Neural progenitor cell (in vitro differentiated cells): ENCODE data around the gene KLHL3. TPM values are rescaled to one million over a fixed set of nuclear protein-coding genes. Genes with fewer than 3 reads are reported as not detected.

Source experiments
- DNase-seq: peaks from one replicate; pipeline ENCODE4 v3.0.0-alpha.2; 2016; ENCODE audit warnings: low spot score
- H2AFZ ChIP-seq: fragments of 200-600 bp; sonication (generic); replicated peaks from 2 replicates; pipeline ENCODE4 v1.6.1; 2016; ENCODE audit warnings: antibody characterized with exemption
- H3F3A ChIP-seq: fragments of 200-600 bp; sonication (generic); 2 replicates; pipeline ENCODE4 v1.6.1; 2016; ENCODE audit warnings: antibody characterized with exemption, low read depth
- H3K27ac ChIP-seq: fragments of 200-600 bp; sonication (generic); 2 replicates; pipeline ENCODE4 v1.5.1; 2016; ENCODE audit warnings: mild to moderate bottlenecking
- H3K27me3 ChIP-seq: fragments of 200-600 bp; sonication (generic); 2 replicates; pipeline ENCODE4 v1.6.1; 2016; ENCODE audit warnings: mild to moderate bottlenecking, moderate library complexity
- H3K36me3 ChIP-seq: fragments of 200-600 bp; sonication (generic); 2 replicates; pipeline ENCODE4 v1.5.1; 2016
- H3K4me1 ChIP-seq: fragments of 200-600 bp; sonication (generic); 2 replicates; pipeline ENCODE4 v1.6.1; 2016; ENCODE audit warnings: mixed run types
- H3K4me2 ChIP-seq: fragments of 200-600 bp; sonication (generic); 2 replicates; pipeline ENCODE4 v1.6.1; 2016
- H3K4me3 ChIP-seq: fragments of 200-600 bp; sonication (generic); 2 replicates; pipeline ENCODE4 v1.5.1; 2016
- H3K79me2 ChIP-seq: fragments of 200-600 bp; sonication (generic); 2 replicates; pipeline ENCODE4 v1.6.1; 2016; ENCODE audit warnings: low read depth
- H3K9ac ChIP-seq: fragments of 200-600 bp; sonication (generic); 2 replicates; pipeline ENCODE4 v1.6.1; 2016
- H3K9me3 ChIP-seq: fragments of 200-600 bp; sonication (generic); 2 replicates; pipeline ENCODE4 v1.5.1; 2016; ENCODE audit warnings: low read depth
- H4K20me1 ChIP-seq: fragments of 200-600 bp; sonication (generic); 2 replicates; pipeline ENCODE4 v1.6.1; 2016; ENCODE audit warnings: low read depth
- H3K27ac Mint-ChIP-seq: 3 replicates; pipeline ENCODE4 v1.8.0; 2021; ENCODE audit warnings: mixed read lengths
- H3K27me3 Mint-ChIP-seq: 2 replicates; pipeline ENCODE4 v1.8.0; 2022; ENCODE audit warnings: low read depth, mild to moderate bottlenecking, inconsistent platforms, moderate library complexity, mixed read lengths; ENCODE audit not compliant: insufficient read depth
- H3K36me3 Mint-ChIP-seq: 3 replicates; pipeline ENCODE4 v1.8.0; 2021; ENCODE audit warnings: mixed read lengths
- H3K4me1 Mint-ChIP-seq: 3 replicates; pipeline ENCODE4 v1.8.0; 2021; ENCODE audit warnings: mixed read lengths
- H3K4me3 Mint-ChIP-seq: 3 replicates; pipeline ENCODE4 v1.8.0; 2021; ENCODE audit warnings: mild to moderate bottlenecking, moderate library complexity, mixed read lengths
- H3K9me3 Mint-ChIP-seq: 3 replicates; pipeline ENCODE4 v1.8.0; 2020; ENCODE audit warnings: mixed read lengths
- EZH2 ChIP-seq: fragments of 200-600 bp; sonication (generic); IDR thresholded peaks from 2 replicates; pipeline ENCODE4 v1.6.1; 2017; ENCODE audit warnings: antibody characterized with exemption, mild to moderate bottlenecking, moderate library complexity
- EZH2phosphoT487 ChIP-seq: fragments of 200-600 bp; sonication (generic); IDR thresholded peaks from 2 replicates; pipeline ENCODE4 v1.6.1; 2017; ENCODE audit warnings: antibody characterized with exemption
- total RNA-seq: library from RNA; depleted of rRNA; stranded (reverse); fragments of >200 nt; gene quantifications from 2 replicates; pipeline ENCODE4 v1.2.3, GENCODE V29; 2015; ENCODE audit warnings: low replicate concordance
- TF ChIP-seq, protein P1 (sequence below): fragments of 200-600 bp; sonication (generic); IDR thresholded peaks from 2 replicates; pipeline ENCODE4 v1.5.1; 2017; ENCODE audit warnings: antibody characterized with exemption, mild to moderate bottlenecking

Gene KLHL3, protein sequence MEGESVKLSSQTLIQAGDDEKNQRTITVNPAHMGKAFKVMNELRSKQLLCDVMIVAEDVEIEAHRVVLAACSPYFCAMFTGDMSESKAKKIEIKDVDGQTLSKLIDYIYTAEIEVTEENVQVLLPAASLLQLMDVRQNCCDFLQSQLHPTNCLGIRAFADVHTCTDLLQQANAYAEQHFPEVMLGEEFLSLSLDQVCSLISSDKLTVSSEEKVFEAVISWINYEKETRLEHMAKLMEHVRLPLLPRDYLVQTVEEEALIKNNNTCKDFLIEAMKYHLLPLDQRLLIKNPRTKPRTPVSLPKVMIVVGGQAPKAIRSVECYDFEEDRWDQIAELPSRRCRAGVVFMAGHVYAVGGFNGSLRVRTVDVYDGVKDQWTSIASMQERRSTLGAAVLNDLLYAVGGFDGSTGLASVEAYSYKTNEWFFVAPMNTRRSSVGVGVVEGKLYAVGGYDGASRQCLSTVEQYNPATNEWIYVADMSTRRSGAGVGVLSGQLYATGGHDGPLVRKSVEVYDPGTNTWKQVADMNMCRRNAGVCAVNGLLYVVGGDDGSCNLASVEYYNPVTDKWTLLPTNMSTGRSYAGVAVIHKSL
- 17.2 and 26.8 TPM in 2 replicates for total RNA-seq

DNA sequence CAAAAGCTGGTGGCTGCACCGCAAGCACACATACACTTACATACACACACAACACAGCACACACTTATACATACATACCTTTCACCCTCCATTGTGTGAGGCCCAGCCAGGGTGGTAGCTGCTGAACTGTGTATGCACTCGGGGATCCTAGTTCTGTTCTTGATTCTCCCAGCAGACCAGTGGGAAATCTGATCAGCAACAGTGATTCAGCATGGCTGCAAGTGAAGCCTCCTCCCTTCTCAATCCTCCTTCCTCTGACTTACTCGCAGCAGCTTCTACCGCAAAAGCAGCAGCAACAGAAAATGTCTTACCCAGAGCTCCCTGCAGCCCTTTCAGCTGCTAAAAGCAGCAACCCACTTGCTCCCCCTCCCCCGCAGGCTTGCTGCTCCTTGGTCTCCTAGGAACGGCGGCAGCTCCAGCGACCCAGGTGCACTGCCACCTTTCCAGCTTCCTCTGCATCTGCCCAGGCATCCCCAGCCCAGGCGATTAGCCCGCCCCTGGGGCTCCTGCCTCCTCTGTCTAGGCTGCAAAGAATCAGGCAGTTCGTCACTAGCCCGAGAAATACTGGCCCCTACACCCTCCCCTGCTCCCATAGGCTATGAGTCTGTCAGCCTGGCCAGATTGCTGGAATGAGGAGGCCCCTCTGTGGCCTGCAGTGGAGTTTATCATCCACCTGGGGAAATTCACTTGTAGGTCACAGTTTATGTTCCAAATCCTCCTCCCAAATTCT lies at the start of gene KLHL3:
Gene KLHL3 (minus strand): TSS at position 535 of the 730 bp plus-strand sequence. CDS start 443 bp downstream, at position 92.
- no peaks in the 10 kb centered on the region for H4K20me1 ChIP-seq
- Mint-ChIP-seq H3K9me3 (peaks cover 5% of the 10 kb centered on the region), H3K27ac (no peak within 1 kb of the TSS), H3K36me3 (no peaks in the 10 kb centered on the region), H3K27me3 (no peaks in the 10 kb centered on the region), H3K4me3 (no peak within 1 kb of the TSS), H3K4me1 (no peaks in the 10 kb centered on the region)
- H3K9ac ChIP-seq, result peak within 1 kb of the TSS; percentile 45
- peak within 1 kb of the TSS; percentile 61 for H3K27ac ChIP-seq
- H3K36me3 ChIP-seq, result no peaks in the 10 kb centered on the region
- TF ChIP-seq, protein P1, sequence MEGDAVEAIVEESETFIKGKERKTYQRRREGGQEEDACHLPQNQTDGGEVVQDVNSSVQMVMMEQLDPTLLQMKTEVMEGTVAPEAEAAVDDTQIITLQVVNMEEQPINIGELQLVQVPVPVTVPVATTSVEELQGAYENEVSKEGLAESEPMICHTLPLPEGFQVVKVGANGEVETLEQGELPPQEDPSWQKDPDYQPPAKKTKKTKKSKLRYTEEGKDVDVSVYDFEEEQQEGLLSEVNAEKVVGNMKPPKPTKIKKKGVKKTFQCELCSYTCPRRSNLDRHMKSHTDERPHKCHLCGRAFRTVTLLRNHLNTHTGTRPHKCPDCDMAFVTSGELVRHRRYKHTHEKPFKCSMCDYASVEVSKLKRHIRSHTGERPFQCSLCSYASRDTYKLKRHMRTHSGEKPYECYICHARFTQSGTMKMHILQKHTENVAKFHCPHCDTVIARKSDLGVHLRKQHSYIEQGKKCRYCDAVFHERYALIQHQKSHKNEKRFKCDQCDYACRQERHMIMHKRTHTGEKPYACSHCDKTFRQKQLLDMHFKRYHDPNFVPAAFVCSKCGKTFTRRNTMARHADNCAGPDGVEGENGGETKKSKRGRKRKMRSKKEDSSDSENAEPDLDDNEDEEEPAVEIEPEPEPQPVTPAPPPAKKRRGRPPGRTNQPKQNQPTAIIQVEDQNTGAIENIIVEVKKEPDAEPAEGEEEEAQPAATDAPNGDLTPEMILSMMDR, result peak; percentile 38
- TF ChIP-seq EZH2, result no peak
- H3K4me1 ChIP-seq, result peaks cover 24% of the 10 kb centered on the region
- H3K27me3 ChIP-seq, result no peaks in the 10 kb centered on the region
- peaks cover 21% of the 10 kb centered on the region for H3F3A ChIP-seq
- peak within 1 kb of the TSS; percentile 74 for H3K4me3 ChIP-seq
- H3K79me2 ChIP-seq, result peaks cover 45% of the 10 kb centered on the region
- peak within 1 kb of the TSS; percentile 81 for H3K4me2 ChIP-seq
- DNase-seq, result peak; percentile 89
- H2AFZ ChIP-seq, result peak within 1 kb of the TSS; percentile 97
- H3K9me3 ChIP-seq, result no peaks in the 10 kb centered on the region

DNA sequence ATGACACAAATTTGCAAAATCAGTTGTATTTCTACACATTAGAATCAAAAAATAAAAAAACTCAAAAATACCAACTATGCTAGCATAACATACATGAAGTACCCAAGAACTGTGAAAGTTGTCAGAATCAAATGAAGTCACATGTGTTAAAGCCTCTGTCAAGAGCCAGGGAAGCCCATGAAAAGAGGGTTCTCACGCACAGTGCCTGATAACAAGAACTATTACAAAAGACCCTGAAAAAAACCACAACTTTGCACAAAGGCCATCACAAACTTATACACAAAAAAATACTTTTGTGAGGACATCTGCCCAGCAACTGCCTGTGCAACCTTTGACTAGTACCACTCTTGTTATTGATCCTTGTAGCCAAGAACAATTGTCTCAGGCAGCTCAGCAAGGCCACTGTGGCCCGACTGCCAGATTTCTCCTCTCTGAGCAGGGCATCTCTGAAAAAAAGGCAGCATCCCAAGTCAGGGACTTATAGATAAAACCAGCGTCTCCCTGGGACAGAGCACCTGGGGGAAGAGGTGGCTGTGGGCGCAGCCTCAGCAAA lies 47.2 kb upstream of the KLHL3 start:
- Histone ChIP-seq H3K9ac (no peak overlapping the region), H3K4me2 (no peak overlapping the region), H3F3A (no peaks in the 10 kb centered on the region), H3K4me1 (no peaks in the 10 kb centered on the region), H3K27me3 (no peaks in the 10 kb centered on the region), H3K4me3 (no peak overlapping the region), H3K27ac (no peak overlapping the region), H3K36me3 (no peaks in the 10 kb centered on the region), H2AFZ (peak overlapping the region; percentile 54), H4K20me1 (no peaks in the 10 kb centered on the region), H3K9me3 (no peaks in the 10 kb centered on the region), H3K79me2 (no peaks in the 10 kb centered on the region)
- no peaks in the 10 kb centered on the region for H3K27me3 Mint-ChIP-seq
- no peaks in the 10 kb centered on the region for H3K36me3 Mint-ChIP-seq
- no peak for TF ChIP-seq EZH2
- TF ChIP-seq EZH2phosphoT487, result no peak
- TF ChIP-seq, protein P1, result no peak
- no peak overlapping the region for H3K27ac Mint-ChIP-seq
- H3K4me3 Mint-ChIP-seq, result no peak overlapping the region
- no peak for DNase-seq
- no peaks in the 10 kb centered on the region for H3K9me3 Mint-ChIP-seq
- H3K4me1 Mint-ChIP-seq, result no peaks in the 10 kb centered on the region

DNA sequence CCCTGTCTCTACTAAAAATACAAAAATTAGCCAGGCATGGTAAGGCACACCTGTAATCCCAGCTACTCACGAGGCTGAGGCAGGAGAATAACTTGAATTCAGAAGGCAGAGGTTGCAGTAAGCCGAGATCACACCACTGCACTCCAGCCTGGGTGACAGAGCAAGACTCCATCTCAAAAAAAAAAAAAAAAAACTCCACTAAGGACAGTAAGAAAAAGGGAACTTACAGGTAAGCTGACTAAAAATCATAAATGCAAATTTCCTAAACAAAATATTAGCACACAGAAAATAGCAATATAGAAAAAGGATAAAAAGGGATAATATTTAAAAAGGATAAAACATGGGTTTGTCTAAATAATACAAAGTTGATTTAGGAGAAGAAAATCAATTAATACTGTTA lies 46.2 kb upstream of the KLHL3 start:
- no peak for DNase-seq
- Histone ChIP-seq H3K4me3 (no peak overlapping the region), H3K9ac (no peak overlapping the region), H3K27me3 (no peaks in the 10 kb centered on the region), H3K27ac (no peak overlapping the region), H3K4me2 (no peak overlapping the region), H3K4me1 (no peaks in the 10 kb centered on the region), H3K79me2 (no peaks in the 10 kb centered on the region), H3F3A (no peaks in the 10 kb centered on the region), H4K20me1 (no peaks in the 10 kb centered on the region), H2AFZ (no peak overlapping the region), H3K9me3 (no peaks in the 10 kb centered on the region), H3K36me3 (no peaks in the 10 kb centered on the region)
- no peaks in the 10 kb centered on the region for H3K27me3 Mint-ChIP-seq
- TF ChIP-seq, protein P1, result no peak
- no peak for TF ChIP-seq EZH2
- no peak for TF ChIP-seq EZH2phosphoT487
- H3K36me3 Mint-ChIP-seq, result no peaks in the 10 kb centered on the region
- H3K27ac Mint-ChIP-seq, result no peak overlapping the region
- no peak overlapping the region for H3K4me3 Mint-ChIP-seq
- no peaks in the 10 kb centered on the region for H3K9me3 Mint-ChIP-seq
- no peaks in the 10 kb centered on the region for H3K4me1 Mint-ChIP-seq
